GM19463 (cell line): Measurements from ENCODE around the gene SAMD3.
"Not testable (repeated sequence)": the region's sequence is repeated elsewhere in the genome, so short reads cannot be mapped to it uniquely, and the experiment has no call there.

Experiments
- ATAC-seq: cut with Tn5 transposase; IDR thresholded peaks from one replicate; pipeline ENCODE4 v1.9.1; 2021; ENCODE audit warnings: mild to moderate bottlenecking, moderate library complexity; ENCODE audit not compliant: unreplicated experiment

SAMD3 gene

GRCh38 chr6:130222775-130223174 is at the start of gene SAMD3:
Gene SAMD3, minus strand, starts transcription at chr6:130222951. Its CDS starts 7,678 bp downstream, at chr6:130215273.
- no peak for ATAC-seq

- peak; percentile 93 for ATAC-seq
These were observed 47.4 kb upstream of the SAMD3 start for GRCh38 chr6:130269969-130270635.

GRCh38 chr6:130265553-130265952 is 42.8 kb upstream of the SAMD3 start:
- ATAC-seq = not testable (repeated sequence)

GRCh38 chr6:130262008-130262407 is 39.3 kb upstream of the SAMD3 start:
- ATAC-seq = no peak

- ATAC-seq = not testable (repeated sequence)
These were observed 38.8 kb upstream of the SAMD3 start for GRCh38 chr6:130261558-130261957.

GRCh38 chr6:130260614-130261241 is 38.0 kb upstream of the SAMD3 start:
- ATAC-seq = peak; percentile 37

- peak; percentile 53 for ATAC-seq
These were observed 37.3 kb upstream of the SAMD3 start for GRCh38 chr6:130260050-130260462.

GRCh38 chr6:130259557-130259956 is 36.8 kb upstream of the SAMD3 start:
- ATAC-seq = peak; percentile 1

- ATAC-seq = no peak
These were observed 36.4 kb upstream of the SAMD3 start for GRCh38 chr6:130259140-130259539.

GRCh38 chr6:130252527-130253237 is 29.9 kb upstream of the SAMD3 start:
- no peak for ATAC-seq

- no peak for ATAC-seq
These were observed 22.5 kb upstream of the SAMD3 start for GRCh38 chr6:130245267-130245666.

- no peak for ATAC-seq
These were observed 22.0 kb upstream of the SAMD3 start for GRCh38 chr6:130244728-130245127.

- no peak for ATAC-seq
These were observed 17.5 kb upstream of the SAMD3 start for GRCh38 chr6:130240232-130240631.

GRCh38 chr6:130239755-130240154 is 17.0 kb upstream of the SAMD3 start:
- no peak for ATAC-seq

- ATAC-seq = no peak
These were observed 10.6 kb upstream of the SAMD3 start for GRCh38 chr6:130233330-130233729.

GRCh38 chr6:130230531-130230930 is 7.8 kb upstream of the SAMD3 start:
- not testable (repeated sequence) for ATAC-seq

- ATAC-seq = no peak
These were observed 6.9 kb upstream of the SAMD3 start for GRCh38 chr6:130229645-130230044.

GRCh38 chr6:130223508-130223907 is 757 bp upstream of the SAMD3 start:
- ATAC-seq = peak; percentile 100

GRCh38 chr6:130218134-130218533 is 4.6 kb downstream of the SAMD3 start:
- ATAC-seq = no peak

- no peak for ATAC-seq
These were observed 6.1 kb downstream of the SAMD3 start for GRCh38 chr6:130216620-130217019.

- ATAC-seq = no peak
These were observed 7.2 kb downstream of the SAMD3 start for GRCh38 chr6:130215526-130215925.
